ENCODE measurements around the gene PALM.
A peak's percentile ranks its signal among the peaks of the same experiment; 100 is the strongest.

PALM gene

DNA sequence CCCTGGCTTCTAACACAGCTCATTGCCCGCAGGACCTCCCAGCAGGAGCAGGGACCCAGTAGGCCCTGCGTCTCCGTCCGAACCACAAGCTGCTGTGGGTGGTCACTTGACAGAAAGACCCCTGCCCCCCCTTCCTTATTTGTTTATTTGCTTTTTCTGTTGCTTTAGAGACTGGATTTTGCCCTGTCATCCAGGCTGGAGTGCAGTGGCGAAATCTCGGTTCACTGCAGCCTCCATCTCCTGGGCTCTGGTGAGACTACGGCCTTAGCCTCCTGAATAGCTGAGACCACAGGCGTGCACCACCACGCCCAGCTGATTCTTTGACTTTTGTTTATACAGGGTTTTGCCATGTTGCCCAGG, 80.9 kb downstream of the PALM start:
- H3K9ac ChIP-seq (ENCODE audit: low read length) = peak overlapping the region; percentile 46
- H3K4me1 ChIP-seq (ENCODE audit: control insufficient read depth, insufficient read depth, low read length) = peaks cover 37% of the 10 kb centered on the region
- H3K4me3 ChIP-seq (ENCODE audit: low read depth, low read length) = no peak overlapping the region
- no peaks in the 10 kb centered on the region for H3K36me3 ChIP-seq (ENCODE audit: control insufficient read depth, insufficient read depth, low read length)
- H3K27ac ChIP-seq (ENCODE audit: low read depth, low read length) = peak overlapping the region; percentile 44
- no peaks in the 10 kb centered on the region for H3K9me3 ChIP-seq (ENCODE audit: control insufficient read depth, insufficient read depth, low read depth, low read length)
- H3K27me3 ChIP-seq (ENCODE audit: control insufficient read depth, insufficient read depth, low read length) = no peaks in the 10 kb centered on the region

DNA sequence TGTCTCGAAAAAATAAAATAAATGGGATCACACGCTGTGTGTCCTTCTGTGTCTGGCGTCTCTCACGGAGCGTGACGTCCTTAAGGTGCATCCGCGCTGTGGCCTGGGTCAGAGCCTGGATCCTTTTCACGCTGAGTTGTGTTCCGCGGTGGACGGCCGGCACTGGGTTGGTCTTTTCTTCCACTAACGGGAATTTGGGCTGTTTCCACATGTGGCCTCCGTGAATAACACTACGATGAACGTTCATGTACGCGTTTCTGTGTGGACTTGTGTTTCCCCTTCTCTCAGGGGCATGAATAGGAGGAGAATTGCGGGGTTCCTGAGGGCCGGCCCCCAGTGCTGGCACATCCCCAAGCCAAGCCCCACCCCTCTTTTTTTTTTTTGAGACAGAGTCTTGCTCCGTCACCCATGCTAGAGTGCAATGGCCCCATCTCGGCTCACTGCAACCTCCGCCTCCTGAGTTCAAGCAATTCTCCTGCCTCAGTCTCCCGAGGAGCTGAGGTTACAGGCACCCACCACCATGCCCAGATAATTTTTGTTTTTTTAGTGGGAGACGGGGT, 82.4 kb downstream of the PALM start:
- Histone ChIP-seq H3K36me3 (ENCODE audit: control insufficient read depth, insufficient read depth, low read length) (no peaks in the 10 kb centered on the region), H3K4me1 (ENCODE audit: control insufficient read depth, insufficient read depth, low read length) (peaks cover 37% of the 10 kb centered on the region), H3K27me3 (ENCODE audit: control insufficient read depth, insufficient read depth, low read length) (no peaks in the 10 kb centered on the region), H3K9ac (ENCODE audit: low read length) (peak overlapping the region; percentile 39), H3K4me3 (ENCODE audit: low read depth, low read length) (no peak overlapping the region), H3K9me3 (ENCODE audit: control insufficient read depth, insufficient read depth, low read depth, low read length) (no peaks in the 10 kb centered on the region), H3K27ac (ENCODE audit: low read depth, low read length) (no peak overlapping the region; the same call in 1 of the 2 replicates)

DNA sequence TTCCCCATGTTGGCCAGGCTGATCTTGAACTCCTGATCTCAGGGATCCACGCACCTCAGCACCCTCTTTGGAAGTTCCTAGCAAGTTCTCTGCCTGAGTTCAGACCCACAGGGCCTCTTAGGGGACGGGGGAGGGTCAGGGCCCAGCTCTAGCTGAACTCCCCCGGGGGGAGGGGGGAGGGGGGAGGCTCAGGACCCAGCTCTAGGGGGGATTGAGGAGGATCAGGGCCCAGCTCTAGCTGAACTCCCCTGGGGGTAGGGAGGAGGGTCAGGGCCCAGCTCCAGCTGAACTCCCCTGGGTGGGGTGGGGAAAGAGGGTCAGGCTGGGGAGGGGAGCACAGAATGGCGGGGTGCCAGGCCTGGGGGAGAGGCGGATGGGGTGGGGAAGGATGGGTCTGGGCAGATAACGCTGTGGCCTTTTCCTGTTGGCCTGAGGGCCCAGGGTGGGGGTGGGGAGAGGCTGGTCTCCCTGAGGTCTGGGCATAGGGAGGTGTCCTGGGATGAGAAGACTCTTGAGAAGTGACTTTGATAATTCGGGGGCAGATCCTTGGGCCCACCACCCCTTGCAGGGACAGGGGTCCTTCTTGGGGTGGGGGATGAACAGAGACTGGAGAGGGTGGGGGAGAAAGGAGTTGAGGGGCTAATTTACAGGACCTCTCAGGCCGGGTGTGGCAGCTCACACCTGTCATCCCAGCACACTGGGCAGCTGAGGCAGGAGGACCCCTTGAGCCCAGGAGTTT, 83.0 kb downstream of the PALM start:
- H3K4me1 ChIP-seq (ENCODE audit: control insufficient read depth, insufficient read depth, low read length) = peaks cover 37% of the 10 kb centered on the region
- no peak overlapping the region for H3K4me3 ChIP-seq (ENCODE audit: low read depth, low read length)
- peak overlapping the region; percentile 39 for H3K9ac ChIP-seq (ENCODE audit: low read length)
- no peaks in the 10 kb centered on the region for H3K9me3 ChIP-seq (ENCODE audit: control insufficient read depth, insufficient read depth, low read depth, low read length)
- H3K27me3 ChIP-seq (ENCODE audit: control insufficient read depth, insufficient read depth, low read length) = no peaks in the 10 kb centered on the region
- H3K27ac ChIP-seq (ENCODE audit: low read depth, low read length) = no peak overlapping the region; the same call in 1 of the 2 replicates
- H3K36me3 ChIP-seq (ENCODE audit: control insufficient read depth, insufficient read depth, low read length) = no peaks in the 10 kb centered on the region

DNA sequence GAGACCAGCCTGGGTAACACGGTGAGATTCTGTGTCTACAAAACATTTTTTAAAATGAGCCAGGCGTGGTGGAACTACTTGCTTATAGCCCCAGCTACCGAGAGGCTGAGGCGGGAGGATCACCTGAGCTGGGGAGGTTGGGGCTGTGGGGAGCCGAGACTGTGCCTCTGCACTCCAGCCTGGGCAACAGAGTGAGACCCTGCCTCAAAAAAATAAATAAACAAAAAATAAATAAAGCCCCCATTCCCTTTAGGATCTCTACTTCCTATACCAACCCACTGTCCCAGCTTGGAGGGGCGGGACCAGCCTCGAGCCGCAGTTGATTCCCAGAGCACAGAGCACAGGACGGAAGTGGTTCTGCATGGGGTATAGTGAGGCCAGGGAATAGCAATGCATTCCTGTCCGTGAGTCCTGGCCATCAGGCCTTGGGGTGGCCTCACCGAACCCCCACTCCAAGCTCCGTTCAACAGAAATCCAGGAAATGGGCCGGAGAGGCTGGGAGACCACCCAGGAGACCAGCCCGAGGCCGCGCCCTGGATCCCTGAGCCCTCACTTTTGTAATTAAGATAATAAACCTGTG, 83.7 kb downstream of the PALM start:
- H3K9ac ChIP-seq (ENCODE audit: low read length) = no peak overlapping the region
- no peak overlapping the region for H3K4me3 ChIP-seq (ENCODE audit: low read depth, low read length)
- H3K27me3 ChIP-seq (ENCODE audit: control insufficient read depth, insufficient read depth, low read length) = no peaks in the 10 kb centered on the region
- no peaks in the 10 kb centered on the region for H3K9me3 ChIP-seq (ENCODE audit: control insufficient read depth, insufficient read depth, low read depth, low read length)
- peaks cover 36% of the 10 kb centered on the region for H3K4me1 ChIP-seq (ENCODE audit: control insufficient read depth, insufficient read depth, low read length)
- H3K27ac ChIP-seq (ENCODE audit: low read depth, low read length) = no peak overlapping the region
- H3K36me3 ChIP-seq (ENCODE audit: control insufficient read depth, insufficient read depth, low read length) = no peaks in the 10 kb centered on the region

DNA sequence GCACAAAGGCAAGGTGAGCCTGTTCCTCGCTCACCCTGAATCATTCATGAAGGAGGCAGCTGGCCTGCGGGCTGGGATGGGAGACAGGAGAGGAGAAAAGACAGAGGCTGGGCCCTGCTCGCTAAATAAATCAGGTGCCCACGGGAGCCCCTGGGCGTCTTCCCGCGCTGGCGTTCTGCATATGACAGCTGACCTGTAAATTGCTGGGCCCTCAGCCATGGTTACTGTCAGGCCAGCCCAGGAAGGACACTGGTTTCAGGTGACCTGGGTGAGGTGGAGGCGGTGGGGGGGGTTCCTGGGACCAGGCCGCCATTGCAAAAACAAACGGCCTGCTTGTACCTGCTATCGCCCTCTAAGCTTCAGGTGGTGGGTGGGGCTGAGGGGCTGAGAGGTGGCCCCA, 85.1 kb downstream of the PALM start:
- Histone ChIP-seq H3K9me3 (ENCODE audit: control insufficient read depth, insufficient read depth, low read depth, low read length) (no peaks in the 10 kb centered on the region), H3K9ac (ENCODE audit: low read length) (no peak overlapping the region), H3K4me1 (ENCODE audit: control insufficient read depth, insufficient read depth, low read length) (peaks cover 28% of the 10 kb centered on the region), H3K4me3 (ENCODE audit: low read depth, low read length) (no peak overlapping the region), H3K36me3 (ENCODE audit: control insufficient read depth, insufficient read depth, low read length) (peaks cover 7% of the 10 kb centered on the region), H3K27me3 (ENCODE audit: control insufficient read depth, insufficient read depth, low read length) (no peaks in the 10 kb centered on the region), H3K27ac (ENCODE audit: low read depth, low read length) (no peak overlapping the region)

DNA sequence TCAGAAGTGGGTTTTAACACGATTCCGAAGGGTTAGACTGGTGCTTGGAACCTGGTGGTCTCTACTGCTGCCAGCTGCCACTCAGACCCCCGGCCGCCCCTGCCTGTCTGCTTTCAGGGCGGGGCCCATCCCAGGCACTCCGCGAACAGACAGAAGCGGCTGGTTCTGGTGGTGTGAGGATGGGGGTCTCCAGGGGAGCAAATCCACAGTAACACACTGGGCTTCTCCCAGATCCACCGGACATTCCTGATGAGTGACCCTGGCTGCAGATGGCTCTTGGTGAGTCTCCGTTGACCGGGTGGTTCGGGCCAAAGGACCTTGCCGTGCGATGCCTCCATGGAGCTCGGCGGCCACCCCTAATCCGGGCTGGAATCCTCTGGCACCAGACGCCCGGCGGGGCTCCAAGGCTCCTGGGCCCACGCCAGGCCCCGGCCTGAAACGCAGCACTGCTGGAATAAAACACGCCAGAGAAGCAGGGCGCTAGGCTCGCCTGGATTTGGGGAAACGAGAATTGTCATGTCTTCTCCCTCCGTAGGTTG, 86.4 kb downstream of the PALM start:
- peaks cover 27% of the 10 kb centered on the region for H3K4me1 ChIP-seq (ENCODE audit: control insufficient read depth, insufficient read depth, low read length)
- H3K9me3 ChIP-seq (ENCODE audit: control insufficient read depth, insufficient read depth, low read depth, low read length) = no peaks in the 10 kb centered on the region
- no peak overlapping the region for H3K9ac ChIP-seq (ENCODE audit: low read length)
- H3K36me3 ChIP-seq (ENCODE audit: control insufficient read depth, insufficient read depth, low read length) = peaks cover 19% of the 10 kb centered on the region
- no peak overlapping the region for H3K27ac ChIP-seq (ENCODE audit: low read depth, low read length)
- no peak overlapping the region for H3K4me3 ChIP-seq (ENCODE audit: low read depth, low read length)
- H3K27me3 ChIP-seq (ENCODE audit: control insufficient read depth, insufficient read depth, low read length) = no peaks in the 10 kb centered on the region

DNA sequence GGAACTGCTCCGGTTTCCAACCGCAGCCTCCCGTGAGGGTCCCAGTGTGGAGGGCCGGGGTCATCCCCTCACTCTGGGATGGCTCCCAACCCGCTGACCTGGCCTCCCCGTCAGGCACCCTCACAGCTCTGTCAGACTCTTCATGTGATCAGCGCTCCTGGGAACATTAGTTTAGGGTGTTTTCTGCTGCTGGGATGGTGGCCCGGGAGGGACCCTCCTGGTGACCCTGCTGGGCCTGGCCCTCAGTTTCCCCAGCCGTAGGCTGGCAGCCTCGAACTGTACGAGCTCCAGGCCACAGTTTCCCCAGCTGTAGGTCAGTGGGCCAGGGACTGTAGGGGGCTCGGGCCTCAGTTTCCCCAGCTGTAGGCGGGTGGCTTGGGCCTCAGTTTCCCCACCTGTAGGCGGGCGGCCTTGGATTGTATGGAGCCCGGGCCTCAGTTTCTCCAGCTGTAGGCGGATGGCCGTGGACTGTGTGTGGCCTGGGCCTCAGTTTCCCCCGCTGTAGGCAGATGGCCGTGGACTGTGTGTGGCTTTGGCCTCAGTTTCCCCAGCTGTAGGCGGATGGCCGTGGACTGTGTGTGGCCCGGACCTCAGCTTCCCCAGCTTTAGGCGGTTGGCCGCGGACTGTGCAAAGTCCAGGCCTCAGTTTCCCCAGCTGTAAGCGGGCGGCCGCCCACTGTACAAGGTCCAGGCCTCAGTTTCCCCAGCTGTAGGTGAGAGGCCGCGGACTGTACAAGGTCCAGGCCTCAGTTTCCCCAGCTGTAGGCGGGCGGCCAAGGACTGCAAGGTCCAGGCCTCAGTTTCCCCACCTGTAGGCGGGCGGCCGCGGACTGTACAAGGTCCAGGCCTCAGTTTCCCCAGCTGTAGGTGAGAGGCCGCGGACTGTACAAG, 87.2 kb downstream of the PALM start:
- H3K9me3 ChIP-seq (ENCODE audit: control insufficient read depth, insufficient read depth, low read depth, low read length) = no peaks in the 10 kb centered on the region
- no peak overlapping the region for H3K27ac ChIP-seq (ENCODE audit: low read depth, low read length)
- H3K4me3 ChIP-seq (ENCODE audit: low read depth, low read length) = peak overlapping the region; percentile 55; the same call in 1 of the 2 replicates
- no peak overlapping the region for H3K9ac ChIP-seq (ENCODE audit: low read length)
- peaks cover 27% of the 10 kb centered on the region for H3K36me3 ChIP-seq (ENCODE audit: control insufficient read depth, insufficient read depth, low read length)
- no peaks in the 10 kb centered on the region for H3K27me3 ChIP-seq (ENCODE audit: control insufficient read depth, insufficient read depth, low read length)
- H3K4me1 ChIP-seq (ENCODE audit: control insufficient read depth, insufficient read depth, low read length) = peaks cover 33% of the 10 kb centered on the region

DNA sequence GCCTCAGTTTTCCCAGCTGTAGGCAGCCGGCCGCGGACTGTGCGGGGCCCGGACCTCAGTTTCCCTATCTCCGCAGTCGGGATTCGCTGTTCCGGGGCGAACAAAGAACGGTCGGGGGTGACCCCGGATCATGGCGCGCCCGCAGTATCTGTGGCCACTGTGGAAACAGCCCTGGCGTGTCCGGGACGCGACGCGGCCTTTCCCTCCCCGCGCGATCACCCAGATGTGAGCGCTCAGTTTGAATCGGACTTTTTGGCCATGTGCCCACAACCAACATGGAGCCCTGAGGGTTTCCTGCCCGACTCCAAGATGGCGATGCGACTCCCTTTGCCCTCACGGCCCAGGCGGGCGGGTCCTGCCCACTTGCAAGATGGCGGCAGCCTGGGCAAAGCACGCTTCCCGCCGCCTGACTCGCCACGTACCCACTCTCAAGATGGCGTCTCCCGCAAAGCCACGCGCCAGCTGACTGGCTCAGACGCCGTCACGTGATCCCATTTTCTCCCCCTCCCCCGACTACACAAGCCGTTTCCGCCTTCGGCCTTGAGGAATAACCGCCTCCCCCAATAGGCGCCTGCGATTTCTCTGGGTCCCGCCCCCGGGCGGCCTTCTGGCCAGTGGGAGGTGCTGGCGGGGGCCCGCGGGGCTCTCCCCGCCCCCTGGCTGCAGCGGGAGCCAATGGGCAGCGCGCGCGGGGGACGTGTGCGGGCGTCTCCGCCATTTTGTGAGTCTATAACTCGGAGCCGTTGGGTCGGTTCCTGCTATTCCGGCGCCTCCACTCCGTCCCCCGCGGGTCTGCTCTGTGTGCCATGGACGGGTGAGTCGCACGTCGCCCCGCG, 88.2 kb downstream of the PALM start, which contains the start of gene PTBP1:
TSS of gene PTBP1 (plus strand) at position 761 of the 836 bp plus-strand sequence. CDS start at position 807, 46 bp downstream.
- Histone ChIP-seq H3K27me3 (ENCODE audit: control insufficient read depth, insufficient read depth, low read length) (no peaks in the 10 kb centered on the region), H3K27ac (ENCODE audit: low read depth, low read length) (peak within 1 kb of the TSS; percentile 92), H3K4me3 (ENCODE audit: low read depth, low read length) (peak within 1 kb of the TSS; percentile 92), H3K36me3 (ENCODE audit: control insufficient read depth, insufficient read depth, low read length) (peaks cover 36% of the 10 kb centered on the region), H3K4me1 (ENCODE audit: control insufficient read depth, insufficient read depth, low read length) (peaks cover 36% of the 10 kb centered on the region), H3K9ac (ENCODE audit: low read length) (peak within 1 kb of the TSS; percentile 92), H3K9me3 (ENCODE audit: control insufficient read depth, insufficient read depth, low read depth, low read length) (no peaks in the 10 kb centered on the region)
